ENCODE results near the gene PGP.

PGP gene

DNA sequence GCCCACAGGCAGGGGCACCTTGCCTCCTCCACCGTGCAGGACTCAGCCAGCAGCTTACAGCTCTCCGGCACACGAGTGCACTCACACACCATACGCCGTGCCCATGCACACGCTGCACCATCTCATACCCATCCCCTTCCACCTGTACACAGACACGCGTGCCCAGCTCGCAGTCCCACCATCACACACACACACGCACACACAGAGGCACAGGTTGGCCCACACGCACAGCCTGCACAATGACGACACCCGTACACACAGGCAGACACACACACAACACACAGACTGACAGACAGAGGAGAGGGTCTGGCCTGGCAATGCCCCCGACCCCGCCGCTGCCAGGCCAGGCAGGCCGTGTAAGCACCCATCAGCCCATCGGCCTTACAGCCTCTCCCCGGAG lies 30.3 kb downstream of the PGP start:
- no peak for DNase-seq (ENCODE audit: low read depth in 1 of 2, low spot score in 1 of 2)

DNA sequence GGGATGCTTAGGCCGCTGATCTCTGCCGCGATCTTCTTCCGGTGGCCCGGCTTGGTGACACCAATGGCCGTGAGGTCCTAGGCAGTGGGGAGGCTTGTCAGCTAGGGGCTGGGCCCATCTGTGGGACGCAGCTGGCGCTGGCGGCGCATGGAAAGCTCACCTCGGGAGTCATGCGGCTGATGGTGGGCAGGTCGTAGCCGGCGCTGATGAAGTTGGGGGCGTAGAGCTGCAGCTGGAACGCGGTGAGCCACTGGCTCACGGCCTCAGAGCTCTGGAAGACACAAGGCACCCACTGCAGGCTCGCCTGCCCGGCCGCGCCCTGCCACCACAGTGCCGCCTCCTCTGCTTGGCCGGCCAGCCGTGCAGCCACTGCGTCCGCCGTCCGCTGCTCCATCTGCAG lies 31.0 kb downstream of the PGP start:
- DNase-seq (ENCODE audit: low read depth in 1 of 2, low spot score in 1 of 2), result no peak

DNA sequence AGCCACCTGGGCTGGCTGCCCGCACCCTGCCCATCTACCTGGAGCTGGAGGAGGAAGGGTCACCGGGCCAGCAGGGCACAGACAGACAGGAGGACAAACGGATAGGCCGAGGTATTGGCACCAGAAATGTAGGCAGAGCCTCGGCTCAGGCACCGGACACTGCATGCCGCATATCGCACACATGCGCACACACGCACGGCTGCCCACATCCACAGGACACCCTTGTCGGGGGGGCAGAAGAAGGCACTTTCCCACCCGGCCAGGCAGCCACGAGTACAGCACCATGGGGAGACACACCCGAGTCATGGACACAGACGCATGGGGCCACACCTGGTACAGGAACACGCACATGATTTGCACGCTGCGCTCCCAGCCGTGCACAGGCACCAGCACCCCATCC lies 32.7 kb downstream of the PGP start:
- no peak for DNase-seq (ENCODE audit: low read depth in 1 of 2, low spot score in 1 of 2)

DNA sequence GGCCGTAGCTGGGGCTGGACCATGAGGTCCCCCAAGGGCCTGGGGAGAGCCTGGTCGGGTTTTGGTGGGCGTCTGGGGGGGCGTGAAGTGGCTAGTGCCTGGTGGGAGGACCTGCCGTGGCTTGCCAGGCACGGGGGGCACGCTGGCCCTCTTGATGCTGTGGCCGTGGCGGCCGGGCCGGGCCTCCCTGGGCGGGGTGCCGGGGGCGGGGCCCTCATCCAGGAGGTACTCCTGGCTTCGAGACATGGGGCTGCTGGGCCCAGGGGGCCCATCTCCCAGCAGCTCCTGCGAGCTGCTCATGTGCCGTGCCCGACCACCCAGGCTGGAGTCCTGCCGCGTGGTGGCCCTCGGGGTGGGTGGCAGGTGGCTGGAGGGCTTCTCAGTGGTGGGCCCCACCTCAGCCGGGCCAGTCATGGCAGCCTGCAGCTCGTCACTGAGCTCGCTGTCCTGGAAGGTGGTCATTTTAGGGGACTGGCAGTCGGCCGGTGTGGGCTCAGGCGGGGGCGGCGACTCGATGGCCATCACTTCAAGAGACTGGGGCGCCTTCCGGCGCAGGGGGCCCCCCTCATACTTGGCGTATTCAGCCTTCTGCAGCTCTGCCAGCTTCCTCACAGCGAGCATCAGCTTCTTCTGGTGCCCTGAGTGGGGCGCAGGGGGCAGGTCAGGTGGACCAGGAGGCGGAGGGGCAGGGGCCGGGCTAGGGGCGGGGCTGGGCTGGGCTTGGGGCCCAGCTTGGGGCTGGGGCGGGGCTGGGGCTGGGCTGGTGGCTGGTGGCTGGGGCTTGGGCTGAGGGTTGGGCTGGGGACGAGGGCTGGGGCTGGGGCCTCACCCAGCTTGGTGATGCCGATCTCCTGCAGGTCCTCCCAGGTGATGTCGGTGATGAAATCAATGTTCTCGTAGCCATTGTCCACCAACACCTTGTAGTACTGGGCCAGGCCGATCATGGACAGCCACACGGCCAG lies 33.4 kb downstream of the PGP start:
- DNase-seq (ENCODE audit: low read depth in 1 of 2, low spot score in 1 of 2), result no peak

DNA sequence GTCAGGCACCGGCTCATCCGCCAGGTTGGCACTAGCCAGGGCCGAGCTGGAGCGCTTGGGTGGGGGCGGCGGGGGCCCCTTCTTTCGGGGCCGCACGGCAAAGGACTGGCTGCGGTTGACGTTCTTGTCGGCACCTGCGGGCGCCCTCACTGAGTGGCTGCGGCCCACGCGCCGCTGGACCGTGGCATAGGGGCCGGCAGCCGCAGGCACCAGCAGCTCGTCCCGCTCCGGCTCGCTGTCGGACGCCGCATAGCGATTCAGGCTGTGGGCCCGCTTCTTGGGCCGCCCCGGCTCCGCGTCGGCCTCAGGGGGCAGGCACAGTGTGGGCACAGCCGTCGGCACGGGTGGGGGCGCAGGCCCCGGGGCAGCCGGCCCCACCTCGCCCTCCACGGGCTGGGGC lies 34.2 kb downstream of the PGP start:
- DNase-seq (ENCODE audit: low read depth in 1 of 2, low spot score in 1 of 2), result no peak

DNA sequence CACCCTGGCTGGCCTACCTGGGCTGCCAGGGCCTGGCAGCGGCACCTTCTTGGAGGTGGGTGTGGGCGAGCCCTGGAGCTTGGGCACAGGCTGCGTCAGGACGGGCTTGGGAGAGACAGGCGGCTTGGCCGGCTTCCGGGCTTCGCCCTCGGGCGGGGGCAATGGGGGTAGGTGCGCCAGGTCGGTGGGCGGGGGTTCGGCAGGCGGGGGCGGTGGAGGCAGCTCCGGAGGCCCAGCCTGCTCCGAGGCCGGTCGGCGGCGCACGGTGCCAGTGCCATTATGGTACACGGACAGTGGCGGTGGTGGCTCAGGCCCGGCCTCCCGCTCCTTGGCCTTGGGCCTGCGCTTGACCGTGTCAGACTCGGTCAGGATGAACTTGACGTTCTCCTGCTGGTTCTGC lies 35.1 kb downstream of the PGP start:
- no peak for DNase-seq (ENCODE audit: low read depth in 1 of 2, low spot score in 1 of 2)

DNA sequence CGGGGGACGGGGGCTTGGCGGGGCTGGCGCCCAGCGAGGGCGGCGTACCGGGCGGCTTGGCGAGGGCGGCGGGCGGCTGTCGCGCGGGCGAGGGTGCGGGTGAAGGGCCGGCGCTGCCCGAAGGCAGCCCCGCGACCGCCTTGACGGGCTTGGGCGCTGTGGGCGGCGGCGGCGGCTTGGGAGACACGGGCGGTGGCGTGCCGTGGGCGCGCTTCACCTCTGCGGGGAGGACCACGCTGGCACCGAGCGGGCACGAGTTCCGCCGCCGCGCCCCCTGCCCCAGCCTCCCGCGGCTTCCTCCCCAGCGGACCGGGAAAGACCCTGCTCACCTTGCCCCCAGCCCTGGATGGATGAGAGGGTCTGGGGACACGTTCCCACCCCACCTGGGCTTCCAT lies 35.5 kb downstream of the PGP start:
- DNase-seq (ENCODE audit: low read depth in 1 of 2, low spot score in 1 of 2), result no peak

DNA sequence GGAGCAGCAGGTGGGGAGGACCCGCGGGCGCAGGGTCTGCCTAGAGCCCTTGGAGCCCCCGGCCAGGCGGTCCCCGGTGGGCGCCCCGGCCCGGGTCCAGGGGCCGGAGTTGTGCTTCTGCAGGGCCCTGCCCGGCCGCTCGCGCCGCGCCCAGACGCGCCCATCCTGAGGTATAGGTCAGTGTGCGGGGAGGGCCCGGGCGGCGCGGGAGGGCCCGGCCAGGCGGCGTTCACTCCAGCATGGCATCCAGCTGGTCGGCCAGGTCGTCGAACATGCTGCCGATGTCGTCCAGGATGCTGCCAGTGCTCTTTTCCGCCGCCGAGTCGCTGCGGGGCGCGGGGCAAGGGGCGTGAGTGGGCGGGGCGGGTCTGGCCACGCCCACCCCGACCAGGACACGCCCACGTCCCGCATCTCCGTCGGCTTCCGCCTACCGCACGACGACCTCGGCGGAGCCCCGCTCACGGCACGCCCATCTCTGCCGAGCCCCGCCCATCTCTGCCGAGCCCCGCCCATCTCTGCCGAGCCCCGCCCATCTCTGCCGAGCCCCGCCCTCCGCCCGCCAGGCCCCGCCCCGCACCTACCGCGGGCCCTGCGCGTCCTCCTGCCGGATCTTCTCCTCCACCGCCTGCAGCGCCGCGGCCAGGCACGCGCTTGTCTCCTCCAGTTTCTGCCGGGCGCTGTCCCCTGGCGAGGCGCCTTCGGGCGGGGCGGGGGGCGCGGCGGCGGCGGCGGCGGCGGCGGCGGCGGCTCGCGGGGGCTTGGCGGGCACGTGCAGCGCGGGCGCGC lies 36.1 kb downstream of the PGP start:
- peak in 1 of 2 donors; percentile 26 for DNase-seq (ENCODE audit: low read depth in 1 of 2, low spot score in 1 of 2)

DNA sequence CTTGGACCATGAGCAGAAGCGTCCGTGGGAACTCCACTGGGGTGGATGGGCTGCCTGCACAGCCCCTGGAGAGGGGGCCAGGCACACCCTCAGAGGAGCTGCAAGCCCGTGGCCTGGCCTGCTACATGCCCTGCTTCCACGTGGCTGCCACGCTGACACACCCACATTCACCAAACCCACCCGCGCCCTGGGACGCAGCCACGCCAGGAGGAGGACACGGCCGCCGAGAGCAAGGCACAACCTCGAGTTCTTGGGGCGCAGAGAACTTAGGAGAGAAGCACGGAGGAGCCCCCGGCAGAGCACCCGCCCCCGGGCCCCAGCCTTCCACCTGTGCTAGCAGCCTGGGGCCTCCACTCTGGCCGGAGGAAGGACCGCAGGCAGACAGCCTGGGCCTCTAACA lies 37.1 kb downstream of the PGP start:
- no peak for DNase-seq (ENCODE audit: low read depth in 1 of 2, low spot score in 1 of 2)

DNA sequence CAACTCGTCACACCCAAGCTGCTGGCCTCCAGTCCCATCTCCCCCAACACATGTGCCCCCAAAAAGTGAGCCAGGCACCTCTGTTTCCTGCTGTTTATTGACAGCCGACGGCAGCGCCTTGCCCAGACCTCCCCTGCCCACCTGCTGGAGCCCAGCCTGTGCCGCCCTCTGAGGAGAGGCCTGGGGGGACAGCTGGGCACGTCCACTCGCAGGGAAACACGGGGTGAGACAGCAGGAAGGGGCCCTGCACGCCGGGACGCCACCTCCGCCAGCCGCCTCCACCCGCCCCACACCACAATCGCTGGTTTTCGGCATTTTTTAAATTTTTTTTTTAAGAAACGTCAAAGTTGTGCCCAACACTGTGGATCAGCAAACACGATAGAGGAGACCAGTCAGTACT lies 37.5 kb downstream of the PGP start:
- no peak for DNase-seq (ENCODE audit: low read depth in 1 of 2, low spot score in 1 of 2)

DNA sequence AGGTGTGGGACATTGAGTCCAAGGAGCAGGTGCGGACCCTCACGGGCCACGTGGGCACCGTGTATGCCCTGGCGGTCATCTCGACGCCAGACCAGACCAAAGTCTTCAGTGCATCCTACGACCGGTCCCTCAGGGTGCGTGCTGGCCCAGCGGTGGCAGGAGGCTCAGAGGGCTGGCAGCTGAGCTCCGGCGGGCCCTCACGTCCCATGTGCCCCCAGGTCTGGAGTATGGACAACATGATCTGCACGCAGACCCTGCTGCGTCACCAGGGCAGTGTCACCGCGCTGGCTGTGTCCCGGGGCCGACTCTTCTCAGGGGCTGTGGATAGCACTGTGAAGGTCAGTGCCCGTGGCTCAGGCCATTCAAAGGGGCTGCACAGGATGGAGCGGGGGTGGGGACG lies 38.6 kb downstream of the PGP start:
- DNase-seq (ENCODE audit: low read depth in 1 of 2, low spot score in 1 of 2), result no peak

DNA sequence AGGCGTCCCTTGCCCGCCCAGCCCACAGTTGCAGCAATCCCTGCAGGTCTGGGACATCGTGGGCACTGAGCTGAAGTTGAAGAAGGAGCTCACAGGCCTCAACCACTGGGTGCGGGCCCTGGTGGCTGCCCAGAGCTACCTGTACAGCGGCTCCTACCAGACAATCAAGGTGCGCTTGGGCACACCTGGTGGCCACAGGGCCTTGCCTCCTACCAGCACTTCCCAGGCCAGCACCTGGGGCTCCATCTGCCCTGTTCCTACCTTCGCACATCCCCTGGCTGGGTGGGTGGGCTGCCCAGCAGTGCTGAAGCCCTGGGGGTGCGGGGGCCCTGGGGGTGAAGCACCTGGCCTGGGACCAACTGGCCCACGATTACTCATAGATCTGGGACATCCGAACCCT lies 39.2 kb downstream of the PGP start:
- DNase-seq (ENCODE audit: low read depth in 1 of 2, low spot score in 1 of 2), result no peak

DNA sequence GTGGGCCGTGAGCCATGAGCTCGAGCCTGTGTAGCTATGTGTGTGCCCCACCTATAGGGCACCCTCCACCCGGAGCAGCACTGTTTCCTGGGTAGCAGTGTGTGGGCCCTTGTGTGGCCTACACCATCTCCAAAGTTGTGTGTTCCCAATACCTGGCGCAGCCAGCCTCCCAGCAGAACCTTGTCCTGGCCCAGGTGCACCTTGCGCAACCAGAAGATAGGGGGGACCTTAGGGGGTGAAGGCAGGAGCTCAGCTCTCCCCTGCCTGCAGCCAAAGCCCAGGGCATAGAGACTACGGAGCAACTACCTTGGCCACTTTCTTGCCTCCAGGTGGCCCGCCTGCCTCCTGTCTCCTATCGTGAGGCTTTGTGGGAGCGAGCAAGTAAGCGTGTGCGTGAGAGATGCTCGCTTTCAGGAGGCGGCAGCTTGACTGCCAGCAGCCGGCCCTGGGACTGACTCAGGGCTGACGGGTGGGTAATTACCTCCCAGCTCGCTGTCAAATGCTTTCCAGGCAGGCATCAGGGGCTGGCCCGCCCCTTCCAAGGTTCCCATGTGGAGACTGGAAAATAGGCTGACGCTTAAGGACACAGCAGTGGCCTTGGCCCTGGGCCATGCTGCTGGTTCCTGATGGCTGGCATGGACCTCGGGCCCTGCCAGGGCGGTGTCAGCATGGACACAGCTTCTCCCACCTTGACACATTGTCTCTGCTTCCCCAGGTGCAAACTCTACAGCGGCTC lies 40.1 kb downstream of the PGP start:
- no peak for DNase-seq (ENCODE audit: low read depth in 1 of 2, low spot score in 1 of 2)

DNA sequence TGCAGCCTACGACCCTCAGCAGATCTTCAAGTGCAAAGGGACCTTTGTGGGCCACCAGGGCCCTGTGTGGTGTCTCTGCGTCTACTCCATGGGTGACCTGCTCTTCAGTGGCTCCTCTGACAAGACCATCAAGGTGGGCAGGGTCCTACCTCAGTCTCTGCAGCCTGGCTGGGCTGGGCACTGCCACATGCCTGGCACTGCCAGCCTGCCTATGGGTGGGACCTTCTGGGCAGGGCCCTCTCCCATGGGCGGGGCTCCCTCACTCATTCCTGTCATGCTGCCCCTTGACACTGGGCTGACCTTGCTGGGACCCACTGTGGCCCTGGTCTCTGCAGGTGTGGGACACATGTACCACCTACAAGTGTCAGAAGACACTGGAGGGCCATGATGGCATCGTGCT lies 40.7 kb downstream of the PGP start:
- DNase-seq (ENCODE audit: low read depth in 1 of 2, low spot score in 1 of 2), result no peak

DNA sequence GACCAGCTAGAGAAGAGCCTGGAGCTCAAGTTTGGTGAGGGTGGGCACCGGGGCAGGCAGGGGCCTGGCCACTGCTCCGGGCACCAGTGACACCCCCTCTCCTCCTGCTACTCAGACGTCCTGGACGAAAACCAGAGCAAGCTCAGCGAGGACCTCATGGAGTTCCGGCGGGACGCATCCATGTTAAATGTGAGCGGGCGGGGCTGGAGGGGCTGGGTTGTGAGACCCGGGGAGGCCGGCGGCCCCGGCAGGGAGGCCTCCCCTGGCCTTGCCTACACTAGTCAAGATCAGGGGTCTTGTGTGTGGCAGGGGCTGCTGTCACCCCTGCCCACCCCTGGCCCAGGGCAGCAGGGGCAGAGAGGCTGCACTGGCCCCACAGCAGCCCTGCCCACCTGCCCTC lies 41.3 kb downstream of the PGP start:
- no peak for DNase-seq (ENCODE audit: low read depth in 1 of 2, low spot score in 1 of 2)

DNA sequence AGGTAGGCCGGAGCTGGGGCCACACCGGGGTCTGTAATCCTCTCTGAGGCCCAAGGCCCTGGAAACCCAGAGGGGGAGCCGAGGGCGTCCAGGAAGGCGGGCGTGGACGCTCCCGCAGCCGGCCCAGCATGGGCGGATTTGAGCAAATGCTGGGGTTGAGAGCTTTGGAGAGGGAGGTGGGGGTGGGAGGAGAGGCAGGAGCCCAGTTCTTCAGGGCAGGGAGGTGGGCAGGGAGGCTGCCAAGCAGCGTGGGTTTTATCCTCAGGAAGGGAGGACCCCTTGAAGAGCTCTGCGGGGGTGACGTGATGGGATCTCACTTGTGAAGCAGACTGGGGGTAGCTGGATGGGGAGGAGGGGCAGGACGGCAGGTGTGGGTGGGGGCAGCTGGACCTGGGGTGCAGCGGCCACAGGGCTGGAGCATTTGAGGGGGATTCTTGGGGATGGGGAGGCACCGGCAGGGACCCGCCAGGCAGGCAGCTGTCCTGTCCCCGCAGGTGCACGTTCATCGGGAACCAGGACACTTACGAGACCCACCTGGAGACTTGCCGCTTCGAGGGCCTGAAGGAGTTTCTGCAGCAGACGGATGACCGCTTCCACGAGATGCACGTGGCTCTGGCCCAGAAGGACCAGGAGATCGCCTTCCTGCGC lies 41.8 kb downstream of the PGP start:
- DNase-seq (ENCODE audit: low read depth in 1 of 2, low spot score in 1 of 2), result no peak

DNA sequence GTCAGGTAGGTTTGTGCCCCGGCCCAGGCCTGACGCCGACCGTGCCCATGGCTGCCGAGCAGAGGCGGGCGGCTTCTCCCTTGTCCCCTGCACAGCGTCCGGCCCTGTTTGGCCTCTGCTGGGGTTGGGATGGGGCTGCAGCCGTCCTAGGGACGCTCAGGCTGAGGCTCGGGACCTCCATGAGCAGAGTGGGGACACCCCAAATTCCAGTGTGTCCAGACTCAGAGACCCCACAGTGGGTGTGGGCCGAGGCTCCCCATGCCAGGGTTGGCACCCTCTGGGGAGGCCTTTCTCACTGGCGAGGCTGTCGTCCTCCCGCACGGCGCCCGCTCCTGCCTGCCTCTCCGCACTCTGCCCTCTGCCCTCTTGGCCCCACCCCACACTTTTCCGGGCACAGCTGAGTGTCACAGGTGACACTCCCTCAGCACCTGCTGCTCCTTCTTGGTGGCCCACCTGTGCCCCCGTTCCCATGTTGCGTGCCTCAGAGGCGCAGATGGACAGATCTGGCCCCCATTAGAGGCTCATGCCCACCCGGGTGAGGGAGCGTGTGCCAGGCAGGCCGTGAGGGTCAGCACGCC lies 43.0 kb downstream of the PGP start:
- no peak for DNase-seq (ENCODE audit: low read depth in 1 of 2, low spot score in 1 of 2)

DNA sequence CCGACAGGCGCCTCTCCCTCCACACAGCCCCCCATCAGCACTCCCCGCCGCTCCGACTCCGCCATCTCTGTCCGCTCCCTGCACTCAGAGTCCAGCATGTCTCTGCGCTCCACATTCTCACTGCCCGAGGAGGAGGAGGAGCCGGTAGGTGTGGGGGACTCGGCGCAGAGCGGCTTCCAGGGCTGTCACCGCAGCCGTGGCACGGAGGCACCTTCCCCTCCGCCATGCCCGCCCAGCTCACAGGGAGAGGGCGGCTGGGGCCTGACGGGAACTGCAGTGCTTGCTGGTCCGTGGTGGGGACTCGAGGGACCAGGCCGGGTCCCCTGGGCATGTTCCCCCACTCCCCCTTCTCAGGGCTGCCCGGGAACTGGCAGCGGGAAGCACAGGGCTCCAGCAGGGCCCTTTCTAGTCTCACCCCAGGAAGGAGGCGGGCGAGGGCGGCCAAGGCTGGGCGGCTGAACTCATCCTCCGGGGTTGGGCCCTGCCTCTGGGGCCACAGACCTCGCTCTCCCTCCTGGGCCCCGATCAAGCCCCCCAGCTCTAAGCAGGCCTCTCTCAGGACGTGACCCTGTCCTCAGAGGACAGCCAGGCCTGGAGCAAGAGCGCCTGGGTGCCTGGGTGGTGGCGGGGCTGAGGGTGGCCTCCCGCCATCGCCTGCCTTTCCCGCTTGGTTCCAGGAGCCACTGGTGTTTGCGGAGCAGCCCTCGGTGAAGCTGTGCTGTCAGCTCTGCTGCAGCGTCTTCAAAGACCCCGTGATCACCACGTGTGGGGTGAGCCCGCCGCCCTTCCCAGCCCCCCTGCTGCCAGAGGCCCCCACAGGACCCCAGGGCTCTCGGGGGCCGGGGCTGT lies 43.8 kb downstream of the PGP start:
- DNase-seq (ENCODE audit: low read depth in 1 of 2, low spot score in 1 of 2), result no peak

DNA sequence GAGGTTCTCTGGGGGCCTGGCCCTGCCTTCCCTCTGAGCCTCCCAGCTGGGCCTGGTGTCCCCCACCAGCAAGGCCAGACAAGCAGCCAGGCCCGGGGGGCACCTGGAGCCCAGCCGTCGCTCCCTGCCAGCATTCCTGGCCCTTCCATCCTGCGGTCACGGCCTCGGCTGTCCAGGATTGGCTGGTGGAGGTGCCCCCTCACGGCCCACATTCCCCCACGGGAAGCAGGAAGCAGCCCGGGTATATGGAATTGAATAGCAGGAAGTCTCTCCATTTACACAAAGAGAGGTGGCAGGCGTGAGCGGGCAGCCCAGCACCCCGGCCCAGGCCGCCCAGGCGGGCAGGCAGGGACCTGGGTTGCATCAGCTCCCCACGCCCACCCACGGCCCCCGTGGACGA lies 44.6 kb downstream of the PGP start:
- no peak for DNase-seq (ENCODE audit: low read depth in 1 of 2, low spot score in 1 of 2)

DNA sequence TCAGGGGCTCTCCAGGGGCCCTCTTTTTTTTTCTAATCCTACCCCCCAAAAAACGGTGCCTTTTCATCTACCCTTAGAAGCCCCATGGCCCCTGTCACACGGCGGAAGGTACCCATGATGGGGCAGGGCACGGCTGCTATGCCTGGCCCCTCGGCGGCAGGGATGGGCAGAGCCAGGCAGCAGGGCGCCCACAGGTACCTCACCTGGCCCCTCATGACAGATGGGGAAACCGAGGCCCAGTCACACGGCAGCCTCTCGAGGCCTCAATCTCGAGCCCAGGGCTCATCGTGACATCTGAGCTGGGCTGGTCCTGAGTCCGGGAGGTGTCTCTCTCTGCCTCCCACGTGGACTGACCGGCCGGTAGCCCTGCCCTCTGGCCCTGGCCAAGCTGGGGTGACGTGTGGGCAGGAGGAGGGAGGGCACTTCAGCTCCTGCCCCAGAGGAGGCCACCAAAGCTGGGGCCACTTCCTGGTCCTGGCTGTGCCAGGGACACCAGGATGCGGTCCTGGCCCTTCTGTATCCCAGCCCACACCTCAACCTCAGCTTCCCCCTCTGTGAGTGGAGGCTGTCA lies 47.5 kb downstream of the PGP start:
- no peak for DNase-seq (ENCODE audit: low read depth in 1 of 2, low spot score in 1 of 2)
